NCI-H2227 (cell line): ENCODE measurements around the gene NRXN3.

Source experiments
- DNase-seq: peaks from one replicate; lab custom pipeline; 2025; ENCODE audit not compliant: unreplicated experiment; lab: John Stamatoyannopoulos, UW

Gene NRXN3

GRCh38 chr14:78767436-78767835 lies 597.3 kb downstream of the NRXN3 start:
- DNase-seq: no peak

- DNase-seq: no peak
These were observed 612.4 kb downstream of the NRXN3 start for GRCh38 chr14:78782551-78782950.

GRCh38 chr14:78785265-78785664 lies 615.1 kb downstream of the NRXN3 start:
- DNase-seq: no peak

- no peak for DNase-seq
These were observed 618.5 kb downstream of the NRXN3 start for GRCh38 chr14:78788467-78789360.

GRCh38 chr14:78790271-78790670 lies 620.1 kb downstream of the NRXN3 start:
- peak; percentile 31 for DNase-seq

- DNase-seq: no peak
These were observed 628.6 kb downstream of the NRXN3 start for GRCh38 chr14:78798757-78799156.

- no peak for DNase-seq
These were observed 635.4 kb downstream of the NRXN3 start for GRCh38 chr14:78805570-78805969.

GRCh38 chr14:78823035-78823434 lies 652.9 kb downstream of the NRXN3 start:
- no peak for DNase-seq

GRCh38 chr14:78823516-78823915 lies 653.3 kb downstream of the NRXN3 start:
- no peak for DNase-seq

- DNase-seq: no peak
These were observed 659.1 kb downstream of the NRXN3 start for GRCh38 chr14:78829274-78829673.

- peak; percentile 72 for DNase-seq
These were observed 664.7 kb downstream of the NRXN3 start for GRCh38 chr14:78834766-78835451.

- no peak for DNase-seq
These were observed 665.7 kb downstream of the NRXN3 start for GRCh38 chr14:78835909-78836308.

- peak; percentile 82 for DNase-seq
These were observed 666.6 kb downstream of the NRXN3 start for GRCh38 chr14:78836777-78837176.

- DNase-seq: no peak
These were observed 668.8 kb downstream of the NRXN3 start for GRCh38 chr14:78838959-78839358.

GRCh38 chr14:78840898-78841297 lies 670.7 kb downstream of the NRXN3 start:
- no peak for DNase-seq

- no peak for DNase-seq
These were observed 677.6 kb downstream of the NRXN3 start for GRCh38 chr14:78847801-78848200.

- peak; percentile 59 for DNase-seq
These were observed 678.2 kb downstream of the NRXN3 start for GRCh38 chr14:78848234-78848820.

GRCh38 chr14:78849952-78850351 lies 679.8 kb downstream of the NRXN3 start:
- no peak for DNase-seq

GRCh38 chr14:78851189-78851588 lies 681.0 kb downstream of the NRXN3 start:
- DNase-seq: no peak

- no peak for DNase-seq
These were observed 681.9 kb downstream of the NRXN3 start for GRCh38 chr14:78852040-78852439.

GRCh38 chr14:78857974-78858373 lies 687.8 kb downstream of the NRXN3 start:
- DNase-seq: no peak

GRCh38 chr14:78863143-78863542 lies 693.0 kb downstream of the NRXN3 start:
- no peak for DNase-seq
